Heart left ventricle (tissue), 16 donors: Measurements from ENCODE around the gene WDR90. TPM values are rescaled to one million over a fixed set of nuclear protein-coding genes. Genes with fewer than 3 reads are reported as not detected.
A peak's percentile ranks its signal among the peaks of the same experiment; 100 is the strongest.

ENCODE experiments used
- ATAC-seq, 4 donors: fragments of 200-7000 bp; cut with Tn5 transposase; one replicate each; pipeline ENCODE4 v1.9.1; 2020 to 2022; ENCODE audit warnings: moderate library complexity in 4 of 4, mild to moderate bottlenecking in 3 of 4, moderate number of reproducible peaks in 1 of 4
- DNase-seq, 5 donors: peaks; one replicate each; pipeline ENCODE4 v3.0.0-alpha.2; 2020
- H3K27ac ChIP-seq, 12 donors: fragments of 200-600 bp; sonication (generic) in 4 of 12; one replicate each; pipeline versions ENCODE4 v1.5.0 to v1.8.0; 2016 to 2022; ENCODE audit warnings: mild to moderate bottlenecking in 2 of 12
- H3K27me3 ChIP-seq, 9 donors: fragments of 200-600 bp; sonication (generic) in 2 of 9; one replicate each; pipeline versions ENCODE4 v1.5.1 to v1.8.0; 2016 to 2022; ENCODE audit warnings: mild to moderate bottlenecking in 3 of 9
- H3K36me3 ChIP-seq, 9 donors: fragments of 200-600 bp; sonication (generic) in 2 of 9; one replicate each; pipeline versions ENCODE4 v1.5.0 to v1.8.0; 2018 to 2022; ENCODE audit warnings: mild to moderate bottlenecking in 2 of 9
- H3K4me1 ChIP-seq, 12 donors: fragments of 200-600 bp; sonication (generic) in 4 of 12; one replicate each; pipeline versions ENCODE4 v1.5.0 to v1.8.0; 2016 to 2022; ENCODE audit warnings: mild to moderate bottlenecking in 3 of 12
- H3K4me3 ChIP-seq, 12 donors: fragments of 200-600 bp; sonication (generic) in 4 of 12; one replicate each; pipeline versions ENCODE4 v1.5.0 to v1.8.0; 2017 to 2022; ENCODE audit warnings: mild to moderate bottlenecking in 9 of 12, moderate library complexity in 4 of 12
- H3K9me3 ChIP-seq, 12 donors: fragments of 200-600 bp; sonication (generic) in 4 of 12; one replicate each; pipeline versions ENCODE4 v1.5.0 to v1.8.0; 2016 to 2022; ENCODE audit warnings: mild to moderate bottlenecking in 1 of 12
- POLR2A ChIP-seq, 2 donors: fragments of 450-650 bp; IDR thresholded peaks; one replicate each; pipeline ENCODE4 v1.6.1; 2017; ENCODE audit warnings: antibody characterized with exemption in 2 of 2, mild to moderate bottlenecking in 2 of 2, moderate library complexity in 2 of 2
- WGBS, 4 donors: extraction: QIAGEN DNeasy Blood & Tissue Kit in 2 of 4; methylation state at CpG; one replicate each; pipeline versions ENCODE4 v1.1.5 to v1.1.7; 2013 to 2018; 5-methylcytosine and 5-hydroxymethylcytosine counted together
- intact Hi-C, 10 donors: fragments of 100-400 bp; cut with DNase I; formaldehyde crosslinking; loops; one replicate each; pipeline versions ENCODE4 v1.11.1 to v1.14.2; 2022
- polyA plus RNA-seq, 2 donors: library from polyadenylated mRNA; stranded (reverse); fragments of 200-250 nt; gene quantifications; one replicate each; pipeline ENCODE4 v1.2.3, GENCODE V29; 2013
- total RNA-seq, 9 donors: library from RNA; depleted of rRNA in 2 of 9; stranded (reverse); fragments of >200 nt in 2 of 9; fragmentation: NEBNext Ultra II Directional in 3 of 9; extraction: Animal tissue kit (Norgen Biotek cat#: 25700) in 3 of 9; gene quantifications; one replicate each; pipeline versions ENCODE4 v1.1.0 to v1.2.4, GENCODE V29; 2016 to 2023
- TF ChIP-seq, protein P1 (sequence below), 12 donors: fragments of 200-600 bp; sonication (generic) in 4 of 12; IDR thresholded peaks; one replicate each; pipeline versions ENCODE4 v1.5.0 to v1.8.0; 2018 to 2022; ENCODE audit warnings: antibody characterized with exemption in 12 of 12, mild to moderate bottlenecking in 5 of 12
- donor health status: ischemic (EF 13 %, LVEDD 7.1; RV severe dilation, severe dysfunction).
- donor health status: healthy with polysubstance abuse.
- donor health status: DM: no; HTN: yes; CAD: no.
- donor health status: DM: no; HTN: no; CAD: no.
- donor health status: ischemic (EF 25% LVEDD 6.9; RV normal size, moderate dysfunction).
- donor health status: ischemic (EF 25% LVEDD 5.7; RV mildly dilated, moderate dysfunction).
- donor health status: healthy.
- donor health status: DM: yes; HTN: yes; CAD: no.
- donor health status: ischemic (EF 35%, LVEDD 5.7; RV mildly dilated, moderate dysfunction).
- donor health status: nonischemic (EF 11% LVEDD 7.7; RV severe dilation, severe dysfunction).
- donor health status: DM: yes; HTN: yes; CAD: no.
- donor health status: PGD.
- donor health status: ischemic (EF 29% LVEDD 5.4; RV normal size, mild dysfunction).
- donor health status: nonischemic (EF 23%, LVEDD 6.1; RV moderate dilation, normal function).

Gene WDR90
- total and polyA plus RNA-seq, 11 donors: 3.7 to 17.4 (median 8.6) TPM

DNA sequence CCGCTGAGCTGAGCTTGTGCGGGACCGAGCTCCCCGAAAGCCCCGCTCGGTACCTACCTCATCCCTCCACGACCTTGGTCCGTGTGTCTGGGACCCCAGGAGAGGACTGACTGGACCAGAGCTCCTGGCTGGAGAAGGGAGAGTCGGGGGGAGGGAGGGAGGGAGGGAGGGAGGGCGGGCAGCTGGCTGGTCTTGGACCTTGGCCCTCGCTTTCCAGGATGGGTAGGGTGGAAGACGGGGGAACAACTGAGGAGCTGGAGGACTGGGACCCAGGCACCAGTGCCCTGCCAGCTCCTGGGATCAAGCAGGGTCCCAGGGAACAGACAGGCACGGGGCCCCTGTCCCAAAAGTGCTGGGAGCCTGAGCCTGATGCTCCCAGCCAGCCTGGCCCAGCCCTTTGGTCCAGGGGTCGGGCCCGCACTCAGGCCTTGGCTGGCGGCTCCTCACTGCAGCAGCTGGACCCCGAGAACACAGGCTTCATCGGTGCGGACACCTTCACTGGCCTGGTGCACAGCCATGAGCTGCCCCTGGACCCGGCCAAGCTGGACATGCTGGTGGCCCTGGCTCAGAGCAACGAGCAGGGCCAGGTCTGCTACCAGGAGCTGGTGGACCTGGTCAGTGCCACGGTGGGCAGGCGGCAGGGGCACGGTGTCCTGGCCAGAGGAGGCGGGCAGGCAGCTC is 26.9 kb downstream of the WDR90 start:
- no peak for ATAC-seq
- Histone ChIP-seq H3K9me3 (no peaks in the 10 kb centered on the region), H3K4me1 (peaks cover 0 to 39% (median 17%) of the 10 kb centered on the region in 12 donors), H3K36me3 (peaks cover 0 to 32% (median 29%) of the 10 kb centered on the region in 9 donors), H3K27ac (peak overlapping the region in 3 of 12 donors; percentile 65 to 76 (median 67)), H3K4me3 (peak overlapping the region in 10 of 12 donors; percentile 30 to 57 (median 44)), H3K27me3 (no peaks in the 10 kb centered on the region)
- no peak for TF ChIP-seq POLR2A (IDR thresholded peaks at IDR 0.05)
- TF ChIP-seq, protein P1, sequence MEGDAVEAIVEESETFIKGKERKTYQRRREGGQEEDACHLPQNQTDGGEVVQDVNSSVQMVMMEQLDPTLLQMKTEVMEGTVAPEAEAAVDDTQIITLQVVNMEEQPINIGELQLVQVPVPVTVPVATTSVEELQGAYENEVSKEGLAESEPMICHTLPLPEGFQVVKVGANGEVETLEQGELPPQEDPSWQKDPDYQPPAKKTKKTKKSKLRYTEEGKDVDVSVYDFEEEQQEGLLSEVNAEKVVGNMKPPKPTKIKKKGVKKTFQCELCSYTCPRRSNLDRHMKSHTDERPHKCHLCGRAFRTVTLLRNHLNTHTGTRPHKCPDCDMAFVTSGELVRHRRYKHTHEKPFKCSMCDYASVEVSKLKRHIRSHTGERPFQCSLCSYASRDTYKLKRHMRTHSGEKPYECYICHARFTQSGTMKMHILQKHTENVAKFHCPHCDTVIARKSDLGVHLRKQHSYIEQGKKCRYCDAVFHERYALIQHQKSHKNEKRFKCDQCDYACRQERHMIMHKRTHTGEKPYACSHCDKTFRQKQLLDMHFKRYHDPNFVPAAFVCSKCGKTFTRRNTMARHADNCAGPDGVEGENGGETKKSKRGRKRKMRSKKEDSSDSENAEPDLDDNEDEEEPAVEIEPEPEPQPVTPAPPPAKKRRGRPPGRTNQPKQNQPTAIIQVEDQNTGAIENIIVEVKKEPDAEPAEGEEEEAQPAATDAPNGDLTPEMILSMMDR (IDR thresholded peaks at IDR 0.05): no peak
- 39 to 52% (median 46%) methylated on average over 11 to 25 of the region's 25 CpGs for WGBS, 4 donors
- intact Hi-C loops: no loop called here
- DNase-seq: no peak

- Histone ChIP-seq H3K4me3 (no peak overlapping the region), H3K36me3 (peaks cover 0 to 30% (median 24%) of the 10 kb centered on the region in 9 donors), H3K4me1 (peaks cover 3 to 44% (median 23%) of the 10 kb centered on the region in 12 donors), H3K27me3 (no peaks in the 10 kb centered on the region), H3K9me3 (no peaks in the 10 kb centered on the region), H3K27ac (no peak overlapping the region)
- TF ChIP-seq, protein P1 (IDR thresholded peaks at IDR 0.05): no peak
- no peak for TF ChIP-seq POLR2A (IDR thresholded peaks at IDR 0.05)
- intact Hi-C loops: no loop called here
- DNase-seq (no peak), ATAC-seq (no peak)
- 90 to 96% (median 93%) methylated on average over 21 of the region's 21 CpGs for WGBS, 4 donors
These were observed 27.4 kb downstream of the WDR90 start for GRCh38 chr16:676565-676902.

DNA sequence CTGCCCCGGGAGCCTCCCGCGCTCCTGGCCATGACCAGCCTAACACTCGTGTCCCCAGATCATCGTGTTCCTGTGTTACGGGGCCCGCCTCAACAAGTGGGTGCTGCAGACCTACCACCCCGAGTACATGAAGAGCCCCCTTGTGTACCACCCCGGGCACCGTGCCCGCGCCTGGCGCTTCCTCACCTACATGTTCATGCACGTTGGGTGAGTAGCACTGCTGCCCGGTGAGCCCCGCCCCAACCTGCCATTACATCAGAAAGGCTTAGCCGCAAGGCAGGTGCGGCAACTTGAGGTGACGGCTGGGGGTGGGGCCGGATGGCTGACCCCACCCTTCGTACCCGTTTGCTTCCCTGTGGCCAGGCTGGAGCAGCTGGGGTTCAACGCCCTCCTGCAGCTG is 27.7 kb downstream of the WDR90 start:
- DNase-seq: no peak
- 71 to 86% (median 82%) methylated on average over 16 to 23 of the region's 23 CpGs for WGBS, 4 donors
- intact Hi-C loops: no loop called here

More for the DNA sequence above, 27.7 kb downstream of the WDR90 start:
- Histone ChIP-seq H3K4me3 (no peak overlapping the region), H3K27ac (no peak overlapping the region), H3K4me1 (peaks cover 3 to 48% (median 26%) of the 10 kb centered on the region in 12 donors), H3K9me3 (no peaks in the 10 kb centered on the region), H3K36me3 (peaks cover 0 to 30% (median 24%) of the 10 kb centered on the region in 9 donors), H3K27me3 (no peaks in the 10 kb centered on the region)
- ATAC-seq: no peak
- TF ChIP-seq POLR2A (IDR thresholded peaks at IDR 0.05): no peak
- TF ChIP-seq, protein P1 (IDR thresholded peaks at IDR 0.05): no peak
